ENCODE data around the gene LAPTM4A.
A peak's percentile ranks its signal among the peaks of the same experiment; 100 is the strongest.

The LAPTM4A gene

GRCh38 chr2:20057268-20057667 is 5.8 kb upstream of the LAPTM4A start:
- TF ChIP-seq, protein P1, sequence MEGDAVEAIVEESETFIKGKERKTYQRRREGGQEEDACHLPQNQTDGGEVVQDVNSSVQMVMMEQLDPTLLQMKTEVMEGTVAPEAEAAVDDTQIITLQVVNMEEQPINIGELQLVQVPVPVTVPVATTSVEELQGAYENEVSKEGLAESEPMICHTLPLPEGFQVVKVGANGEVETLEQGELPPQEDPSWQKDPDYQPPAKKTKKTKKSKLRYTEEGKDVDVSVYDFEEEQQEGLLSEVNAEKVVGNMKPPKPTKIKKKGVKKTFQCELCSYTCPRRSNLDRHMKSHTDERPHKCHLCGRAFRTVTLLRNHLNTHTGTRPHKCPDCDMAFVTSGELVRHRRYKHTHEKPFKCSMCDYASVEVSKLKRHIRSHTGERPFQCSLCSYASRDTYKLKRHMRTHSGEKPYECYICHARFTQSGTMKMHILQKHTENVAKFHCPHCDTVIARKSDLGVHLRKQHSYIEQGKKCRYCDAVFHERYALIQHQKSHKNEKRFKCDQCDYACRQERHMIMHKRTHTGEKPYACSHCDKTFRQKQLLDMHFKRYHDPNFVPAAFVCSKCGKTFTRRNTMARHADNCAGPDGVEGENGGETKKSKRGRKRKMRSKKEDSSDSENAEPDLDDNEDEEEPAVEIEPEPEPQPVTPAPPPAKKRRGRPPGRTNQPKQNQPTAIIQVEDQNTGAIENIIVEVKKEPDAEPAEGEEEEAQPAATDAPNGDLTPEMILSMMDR (IDR thresholded peaks at IDR 0.05; ENCODE audit: insufficient read depth, low read depth, low read length, missing control alignments): no peak
- no peak overlapping the region for H3K4me3 ChIP-seq (ENCODE audit: low read depth, low read length)
- DNase-seq (ENCODE audit: low read depth): no peak

DNA sequence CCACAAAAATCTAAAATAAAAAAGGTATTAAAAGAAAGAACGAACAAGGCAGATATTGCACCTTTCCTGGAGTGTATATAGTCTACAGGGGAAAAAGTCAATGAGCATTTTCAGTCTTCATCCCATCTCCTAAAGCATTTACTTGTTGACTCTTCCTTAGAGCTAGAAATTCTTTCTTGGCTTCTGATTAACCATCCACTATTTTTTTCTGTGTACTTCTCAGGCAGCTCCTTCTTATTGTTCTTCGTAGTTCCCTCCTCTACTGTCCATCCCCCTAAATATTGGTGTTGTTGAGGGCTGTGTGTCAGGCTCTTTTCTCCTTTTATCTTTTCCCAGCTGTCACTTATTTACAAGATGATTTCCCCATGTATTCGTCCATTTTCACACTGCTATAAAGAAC is 3.5 kb upstream of the LAPTM4A start:
- H3K4me3 ChIP-seq (ENCODE audit: low read depth, low read length): no peak overlapping the region
- TF ChIP-seq, protein P1 (IDR thresholded peaks at IDR 0.05; ENCODE audit: insufficient read depth, low read depth, low read length, missing control alignments): no peak

DNA sequence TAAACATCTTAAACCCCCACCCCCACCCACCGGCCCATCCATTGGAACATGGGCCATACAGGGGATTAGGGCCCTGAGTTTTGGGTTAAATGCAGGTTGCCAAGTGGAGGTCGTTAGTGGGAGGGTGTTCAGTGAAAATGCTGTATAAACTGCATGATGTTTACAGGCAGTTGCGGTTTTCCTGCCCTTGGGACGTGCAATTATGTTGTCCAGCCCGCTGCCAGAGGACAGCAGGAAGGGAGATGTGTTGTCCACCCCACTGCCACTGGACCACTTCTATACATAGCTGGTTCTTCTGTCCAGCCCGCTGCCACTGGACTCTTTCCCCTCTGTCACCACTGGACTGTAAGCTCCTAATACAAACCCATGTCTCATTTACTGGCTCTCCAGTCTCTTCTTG is 2.7 kb upstream of the LAPTM4A start:
- H3K4me3 ChIP-seq (ENCODE audit: low read depth, low read length): no peak overlapping the region
- TF ChIP-seq, protein P1 (IDR thresholded peaks at IDR 0.05; ENCODE audit: insufficient read depth, low read depth, low read length, missing control alignments): no peak
- no peak for DNase-seq (ENCODE audit: low read depth)

More for the DNA sequence above, 3.5 kb upstream of the LAPTM4A start:
- no peak for DNase-seq (ENCODE audit: low read depth)

DNA sequence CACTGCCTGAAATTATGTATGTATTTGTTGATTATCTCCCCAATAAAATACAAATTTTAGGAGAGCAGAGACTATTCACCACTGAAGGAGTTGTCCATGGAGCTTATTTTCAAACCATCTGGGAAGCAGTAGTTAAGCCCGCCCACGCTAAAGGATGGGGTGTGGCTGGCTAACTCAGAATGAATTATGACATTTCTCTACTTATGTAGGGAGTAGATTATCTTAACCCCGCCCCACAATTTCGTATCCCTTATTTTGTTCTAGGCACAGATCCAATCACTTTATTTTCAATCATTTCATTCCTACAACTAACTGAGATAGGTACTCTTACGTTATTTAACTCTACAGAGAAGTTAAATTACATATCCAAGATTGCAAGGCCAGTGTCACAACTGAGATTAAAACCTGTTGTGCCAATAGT is 1.4 kb upstream of the LAPTM4A start:
- TF ChIP-seq, protein P1 (IDR thresholded peaks at IDR 0.05; ENCODE audit: insufficient read depth, low read depth, low read length, missing control alignments): no peak
- peak; percentile 23 for DNase-seq (ENCODE audit: low read depth)
- peak overlapping the region; percentile 79 for H3K4me3 ChIP-seq (ENCODE audit: low read depth, low read length)

DNA sequence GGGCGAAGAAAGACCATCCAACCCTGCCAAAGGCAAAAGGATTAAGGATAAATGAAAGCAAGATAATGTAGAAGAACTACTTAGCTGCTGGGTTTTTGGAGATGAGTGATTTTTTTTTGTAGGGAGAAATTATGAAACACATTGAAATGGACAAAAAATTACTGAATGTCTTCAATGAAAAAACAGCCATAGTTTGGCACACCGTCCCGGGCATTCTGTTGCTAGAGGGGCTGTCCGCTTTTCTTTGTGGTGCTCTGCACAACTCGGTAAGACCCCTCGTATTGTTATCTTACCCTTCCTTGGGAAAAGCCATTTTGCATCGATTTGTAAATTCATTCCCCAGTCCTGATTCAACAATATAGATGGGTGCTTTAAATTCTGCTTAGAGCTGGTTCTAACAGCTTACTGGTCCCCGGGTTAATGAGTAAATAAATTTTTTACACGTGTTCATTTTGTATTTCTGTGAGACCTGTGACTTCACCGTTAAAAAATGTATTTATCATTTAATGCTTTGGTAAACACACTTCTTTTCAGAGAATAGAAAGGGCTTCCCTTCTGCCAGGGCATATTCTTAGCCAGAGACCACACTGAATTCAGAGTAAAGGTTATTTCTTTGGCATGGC is 912 bp upstream of the LAPTM4A start:
- TF ChIP-seq, protein P1 (IDR thresholded peaks at IDR 0.05; ENCODE audit: insufficient read depth, low read depth, low read length, missing control alignments): no peak
- H3K4me3 ChIP-seq (ENCODE audit: low read depth, low read length): peak overlapping the region; percentile 79
- DNase-seq (ENCODE audit: low read depth): peak; percentile 6

DNA sequence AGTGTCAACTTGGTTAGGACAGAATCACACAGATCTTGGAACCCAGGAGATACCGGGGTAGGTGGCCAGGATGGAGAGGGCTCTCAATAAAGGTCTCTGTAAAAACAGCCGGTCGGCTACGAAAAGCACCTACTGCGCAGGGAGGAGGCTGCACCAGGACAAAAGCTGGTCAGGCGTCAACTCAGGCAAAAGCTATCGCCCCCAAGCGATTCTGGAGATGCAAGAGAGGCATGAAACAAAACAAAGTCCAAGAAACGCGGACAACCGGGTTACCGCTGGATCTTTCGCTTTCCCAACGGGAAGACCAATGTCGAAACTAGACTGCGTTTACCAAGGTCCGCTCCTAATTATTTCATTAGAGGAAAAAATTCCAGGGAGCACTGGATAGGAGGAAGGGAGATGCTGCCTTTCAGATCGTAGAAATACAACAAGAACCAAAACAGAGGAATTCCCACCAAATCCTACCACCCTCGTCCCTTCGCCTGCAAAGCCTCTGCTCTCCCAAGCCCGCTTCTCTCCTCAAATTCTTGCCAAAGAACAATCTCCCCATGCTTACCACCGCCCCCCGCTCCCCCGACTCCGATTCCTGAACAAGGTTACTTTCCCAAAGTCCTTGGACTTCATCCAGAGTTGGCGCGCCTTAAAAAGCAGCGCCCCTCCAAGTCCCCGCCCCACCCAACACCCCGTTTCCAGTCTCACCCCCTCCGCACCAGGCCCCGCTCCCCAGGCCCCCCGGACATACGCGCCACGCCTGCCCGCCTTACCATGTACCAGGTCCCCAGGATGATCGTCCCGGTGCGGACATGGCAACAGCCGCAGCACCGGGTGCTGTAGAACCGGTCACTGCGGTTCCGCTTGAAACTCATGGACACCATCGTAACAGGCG is 539 bp downstream of the LAPTM4A start:
- DNase-seq (ENCODE audit: low read depth): peak; percentile 69
- peak overlapping the region; percentile 79 for H3K4me3 ChIP-seq (ENCODE audit: low read depth, low read length)
- TF ChIP-seq, protein P1 (IDR thresholded peaks at IDR 0.05; ENCODE audit: insufficient read depth, low read depth, low read length, missing control alignments): peak; percentile 11

Measured in GM12865 (cell line).